ENCODE data around the gene RBPJ.

GRCh38 chr4:26342328-26343037, 21.7 kb downstream of the RBPJ start:
- TF ChIP-seq CTCF (IDR thresholded peaks at IDR 0.05): no peak
- no peak for TF ChIP-seq POLR2A (IDR thresholded peaks at IDR 0.05)

All from esophagus squamous epithelium (tissue), 4 donors.